Measurements from ENCODE around the gene GSE1.

The GSE1 gene

DNA sequence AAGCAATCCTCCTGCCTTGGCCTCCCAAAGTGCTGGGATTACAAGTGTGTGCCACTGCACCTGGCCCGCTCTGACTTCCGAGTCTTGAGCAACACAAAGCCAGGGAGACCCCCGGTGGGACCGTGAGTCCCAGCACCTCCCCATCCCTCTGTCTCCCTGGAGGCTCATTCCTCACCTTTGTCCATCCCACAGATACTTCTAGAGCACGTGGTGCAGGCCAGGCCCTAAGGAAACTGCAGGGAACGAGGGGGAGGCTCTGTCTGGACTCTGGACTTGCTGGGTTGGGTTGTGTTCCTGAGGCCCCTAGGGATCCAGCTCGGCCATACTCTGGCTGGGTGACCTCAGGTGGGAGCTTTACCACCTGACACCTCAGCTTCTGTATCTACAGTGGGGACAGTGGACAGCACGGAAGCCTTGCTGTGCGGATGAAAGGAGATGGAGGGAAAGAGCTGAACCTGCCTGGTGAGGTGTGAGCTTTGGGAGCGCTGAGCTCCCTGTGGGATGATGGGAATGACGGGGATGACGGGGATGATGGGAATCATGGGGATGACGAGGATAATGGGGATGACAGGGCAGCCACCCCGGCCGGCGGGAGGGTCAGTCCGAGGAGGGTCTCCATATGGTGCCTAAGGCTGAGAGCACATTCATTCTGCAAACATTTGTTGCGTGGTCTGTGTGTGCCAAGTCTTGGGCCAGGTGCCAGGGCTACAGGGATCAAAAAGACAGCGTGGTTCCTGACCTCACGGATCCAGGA, 111.2 kb downstream of the GSE1 start:
- CTCF ChIA-PET = no interaction called here
- TF ChIP-seq SP1 (IDR thresholded peaks at IDR 0.05) (no peak), ZNF384 (IDR thresholded peaks at IDR 0.05) (no peak), HDGF (IDR thresholded peaks at IDR 0.05; ENCODE audit: borderline replicate concordance) (no peak), FOXM1 (IDR thresholded peaks at IDR 0.05; ENCODE audit: borderline replicate concordance) (no peak), FOXA1 (IDR thresholded peaks at IDR 0.05) (no peak), CTBP1 (IDR thresholded peaks at IDR 0.05; ENCODE audit: borderline replicate concordance) (no peak), LEF1 (IDR thresholded peaks at IDR 0.05; ENCODE audit: borderline replicate concordance) (no peak), FOXK2 (IDR thresholded peaks at IDR 0.05) (no peak), ELF4 (IDR thresholded peaks at IDR 0.05) (no peak), NFRKB (IDR thresholded peaks at IDR 0.05) (no peak), TARDBP (IDR thresholded peaks at IDR 0.05) (no peak), BHLHE40 (IDR thresholded peaks at IDR 0.05; ENCODE audit: borderline replicate concordance) (no peak), ARNT (IDR thresholded peaks at IDR 0.05) (no peak), L3MBTL2 (conservative IDR thresholded peaks at IDR 0.05) (no peak), SUZ12 (IDR thresholded peaks at IDR 0.05) (no peak)
- TF ChIP-seq, protein P1, sequence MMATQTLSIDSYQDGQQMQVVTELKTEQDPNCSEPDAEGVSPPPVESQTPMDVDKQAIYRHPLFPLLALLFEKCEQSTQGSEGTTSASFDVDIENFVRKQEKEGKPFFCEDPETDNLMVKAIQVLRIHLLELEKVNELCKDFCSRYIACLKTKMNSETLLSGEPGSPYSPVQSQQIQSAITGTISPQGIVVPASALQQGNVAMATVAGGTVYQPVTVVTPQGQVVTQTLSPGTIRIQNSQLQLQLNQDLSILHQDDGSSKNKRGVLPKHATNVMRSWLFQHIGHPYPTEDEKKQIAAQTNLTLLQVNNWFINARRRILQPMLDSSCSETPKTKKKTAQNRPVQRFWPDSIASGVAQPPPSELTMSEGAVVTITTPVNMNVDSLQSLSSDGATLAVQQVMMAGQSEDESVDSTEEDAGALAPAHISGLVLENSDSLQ (IDR thresholded peaks at IDR 0.05) = no peak
- DNase-seq (ENCODE audit: extremely low spot score) = no peak
- POLR2A ChIA-PET = no interaction called here

DNA sequence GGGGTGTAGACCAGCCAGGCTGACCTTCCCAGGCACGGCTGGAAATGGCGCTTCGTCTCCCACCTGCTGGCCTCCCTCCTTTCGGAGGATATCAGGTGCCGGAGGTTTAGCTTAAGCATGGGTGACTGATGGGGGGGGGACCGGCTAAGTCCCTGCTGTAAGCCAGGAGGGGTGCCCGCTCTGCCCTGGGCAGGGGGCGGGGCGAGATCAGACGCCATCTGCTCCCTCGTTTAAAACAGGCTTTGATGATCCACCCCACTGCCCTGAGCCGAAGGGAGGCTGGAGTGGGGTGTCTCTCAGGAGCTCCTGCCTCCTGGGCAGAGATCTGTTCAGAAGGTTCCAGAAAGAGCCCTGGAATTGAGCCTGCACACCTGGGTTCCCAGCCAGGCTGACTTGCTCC, 111.8 kb downstream of the GSE1 start:
- no peak for DNase-seq (ENCODE audit: extremely low spot score)
- no peak for TF ChIP-seq LEF1 (IDR thresholded peaks at IDR 0.05; ENCODE audit: borderline replicate concordance)
- no peak for TF ChIP-seq SUZ12 (IDR thresholded peaks at IDR 0.05)
- TF ChIP-seq L3MBTL2 (conservative IDR thresholded peaks at IDR 0.05) = no peak
- no peak for TF ChIP-seq CTBP1 (IDR thresholded peaks at IDR 0.05; ENCODE audit: borderline replicate concordance)
- no peak for TF ChIP-seq BHLHE40 (IDR thresholded peaks at IDR 0.05; ENCODE audit: borderline replicate concordance)
- TF ChIP-seq NFRKB (IDR thresholded peaks at IDR 0.05) = no peak
- TF ChIP-seq FOXM1 (IDR thresholded peaks at IDR 0.05; ENCODE audit: borderline replicate concordance) = no peak
- no peak for TF ChIP-seq ELF4 (IDR thresholded peaks at IDR 0.05)
- TF ChIP-seq, protein P1 (IDR thresholded peaks at IDR 0.05) = no peak
- TF ChIP-seq HDGF (IDR thresholded peaks at IDR 0.05; ENCODE audit: borderline replicate concordance) = no peak
- TF ChIP-seq ARNT (IDR thresholded peaks at IDR 0.05) = no peak
- CTCF ChIA-PET = no interaction called here
- POLR2A ChIA-PET = no interaction called here
